A204.1 (cell line): ENCODE results near the gene WDR93.

ENCODE experiments used
- FAIRE-seq: peaks from 2 replicates; lab custom pipeline; 2012; peaks lifted over from hg19 to GRCh38; lab: Jason Lieb, UNC

WDR93 gene

DNA sequence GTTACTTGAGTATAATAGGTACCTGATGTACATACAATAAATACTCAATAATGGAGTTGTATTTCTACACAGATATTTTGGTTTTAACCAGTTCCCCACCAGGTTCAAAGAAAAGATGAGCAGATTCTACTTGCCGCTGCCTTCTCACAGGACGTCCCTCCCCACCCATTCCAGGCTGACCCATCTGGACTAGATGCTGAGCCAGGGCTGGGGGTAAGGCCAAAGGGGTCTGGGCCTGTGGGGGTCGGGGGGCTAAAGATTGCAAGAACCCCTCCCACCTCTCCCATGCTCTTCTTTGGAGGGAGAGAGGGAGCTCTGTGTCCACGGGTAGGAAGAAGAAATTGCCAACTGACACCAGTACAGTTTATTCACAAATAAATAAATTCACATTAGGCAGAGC, 58.9 kb downstream of the WDR93 start:
- FAIRE-seq, result no peak

DNA sequence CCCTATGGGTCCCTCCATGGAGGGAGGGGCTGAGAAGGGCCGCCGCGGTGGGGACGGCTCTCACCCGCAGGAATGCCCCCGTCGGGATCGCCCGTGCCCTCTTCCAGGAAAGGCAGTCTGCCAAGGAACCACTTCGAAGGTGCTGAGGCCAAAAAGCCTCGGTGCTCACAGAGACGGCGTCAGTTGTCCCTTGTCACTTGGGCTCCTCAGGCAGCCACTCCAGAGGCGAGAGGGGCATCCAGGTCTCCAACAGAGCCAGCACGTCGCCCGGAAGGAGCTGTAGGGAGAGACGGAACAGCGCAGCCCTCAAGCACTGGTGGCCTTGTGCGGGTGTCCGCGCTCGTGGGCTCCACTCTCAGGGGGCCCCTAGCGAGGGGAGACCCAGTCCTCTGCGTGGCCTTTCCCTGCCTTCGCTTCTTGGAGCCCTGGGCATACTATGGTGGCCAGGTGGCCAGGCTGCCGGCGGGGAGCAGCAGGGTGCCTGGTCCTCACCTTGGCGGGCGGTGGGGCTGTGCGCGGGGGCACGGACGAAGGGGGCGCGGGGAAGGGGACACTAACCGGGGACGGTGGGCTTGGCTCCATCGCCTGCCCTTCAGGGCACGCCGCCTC, 59.4 kb downstream of the WDR93 start:
- FAIRE-seq, result no peak

DNA sequence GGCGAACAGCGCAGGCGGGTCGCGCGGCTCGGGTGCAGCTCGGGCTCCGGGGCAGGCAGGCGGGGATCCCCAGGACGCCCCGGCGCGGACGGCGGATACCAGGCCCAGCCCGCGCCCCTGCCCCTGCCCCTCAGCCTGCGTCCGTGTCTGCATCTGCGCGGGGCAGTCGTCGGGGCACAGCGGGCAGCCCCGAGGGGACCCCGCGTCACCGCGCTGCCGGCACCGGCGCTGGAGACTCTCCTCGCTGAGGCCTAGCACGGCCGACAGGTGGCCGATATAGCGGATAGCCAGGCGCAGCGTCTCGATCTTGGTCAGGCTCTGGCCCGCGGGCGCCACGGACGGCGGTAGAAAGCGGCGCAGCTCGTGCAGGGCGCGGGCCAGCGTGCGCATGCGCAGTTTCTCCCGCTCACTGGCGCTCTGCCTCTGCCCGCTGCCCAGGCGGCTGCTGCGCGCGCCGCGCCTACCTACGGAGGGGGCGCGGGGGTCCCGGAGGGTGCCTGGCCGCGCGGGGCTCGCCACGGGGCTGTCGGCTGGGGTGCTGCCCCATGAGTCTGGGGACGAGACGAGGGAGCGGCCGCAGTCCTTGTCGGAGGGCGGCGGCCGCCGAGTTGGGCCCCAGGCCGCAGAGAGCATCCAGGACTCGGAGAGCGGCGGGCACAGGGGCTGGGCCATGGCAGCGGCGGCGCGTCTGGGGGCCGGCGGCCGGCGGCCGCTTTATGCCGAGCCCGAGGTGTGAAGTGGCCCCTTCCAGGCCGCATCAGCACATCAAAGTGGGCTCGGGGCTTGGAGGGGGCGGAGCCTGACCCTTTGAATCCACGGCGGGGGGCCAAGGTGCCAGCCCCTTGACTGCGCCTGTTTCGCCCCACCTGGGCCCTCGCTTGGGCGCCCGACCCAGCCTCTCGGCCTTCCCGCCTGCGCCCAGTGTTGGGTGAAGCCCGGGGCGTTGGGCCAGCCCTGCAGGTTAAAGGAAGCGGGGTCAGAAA, 60.2 kb downstream of the WDR93 start, which contains the start of gene MESP1:
TSS of gene MESP1 (minus strand) at position 690 of the 983 bp plus-strand sequence. CDS start at position 672, 18 bp downstream.
- no peak for FAIRE-seq

DNA sequence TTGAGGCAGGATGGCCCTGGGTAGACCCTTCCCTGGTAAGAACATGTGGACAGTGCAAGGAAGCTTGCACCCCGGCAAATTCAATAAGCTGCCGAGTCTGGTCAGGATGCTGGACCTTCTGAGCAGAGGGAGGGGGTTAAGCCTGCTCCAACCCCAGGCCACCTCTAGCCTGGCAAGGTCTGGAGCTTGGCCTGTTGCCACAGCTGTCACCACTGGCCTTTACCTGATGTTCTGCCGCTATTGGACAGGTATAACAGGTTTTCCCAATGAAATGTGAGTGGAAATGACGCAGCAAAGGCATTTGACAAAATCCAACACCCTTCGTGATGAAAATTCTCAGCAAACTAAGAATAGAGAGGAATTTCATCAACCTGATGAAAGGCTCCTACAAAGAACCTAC, 61.1 kb downstream of the WDR93 start:
- FAIRE-seq, result no peak

DNA sequence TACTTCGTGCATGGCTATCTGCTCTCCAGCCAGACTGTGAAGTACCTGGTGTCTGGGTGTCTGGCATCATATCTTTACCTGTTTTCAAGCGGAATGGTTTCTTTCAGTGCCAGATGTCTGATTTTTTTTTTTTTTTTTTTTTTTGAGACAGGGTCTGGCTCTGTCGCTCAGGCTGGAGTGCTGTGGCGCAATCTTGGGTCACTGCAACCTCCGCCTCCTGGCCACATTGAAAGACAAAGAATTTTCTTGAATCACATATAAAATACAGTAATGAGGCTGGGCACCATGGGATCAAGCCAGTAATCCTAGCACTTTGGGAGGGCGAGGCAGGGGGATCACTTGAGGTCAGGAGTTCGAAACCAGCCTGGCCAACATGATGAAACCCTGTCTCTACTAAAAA, 63.2 kb downstream of the WDR93 start:
- no peak for FAIRE-seq

DNA sequence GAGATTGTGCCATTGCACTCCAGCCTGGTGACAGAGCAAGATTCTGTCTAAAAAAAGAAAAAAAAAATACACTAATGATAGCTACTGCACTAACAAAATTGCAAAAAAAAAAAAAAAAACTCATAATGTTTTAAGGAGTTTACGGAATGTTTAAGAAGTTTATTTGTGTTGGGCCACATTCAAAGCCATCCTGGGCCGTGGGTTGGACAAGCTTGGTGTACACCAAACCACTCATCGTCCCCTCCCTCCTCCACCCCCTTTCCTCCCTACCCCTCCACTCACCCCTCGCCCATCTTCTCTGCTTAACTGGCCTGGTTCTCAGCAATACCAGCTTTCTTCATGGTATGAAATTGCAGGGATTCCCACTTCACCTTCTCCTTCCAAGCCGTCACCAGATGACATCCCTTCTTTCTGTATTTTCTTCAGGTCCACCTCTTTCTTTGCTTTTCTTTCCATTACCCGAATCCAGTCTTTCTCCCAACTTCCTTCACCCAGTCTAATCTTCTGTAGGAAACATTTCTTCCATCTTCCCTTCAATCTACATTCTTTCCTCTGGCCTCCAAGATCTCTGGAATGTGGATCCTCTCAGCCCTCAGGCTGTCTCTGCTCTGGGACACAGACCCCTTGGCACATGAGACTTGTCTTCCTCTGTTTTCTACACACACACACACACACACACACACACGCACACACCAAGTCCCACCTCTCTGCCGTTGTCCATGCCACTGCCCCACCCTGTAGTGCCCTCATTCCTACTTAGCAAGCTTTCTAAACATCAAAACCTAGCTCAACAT, 63.9 kb downstream of the WDR93 start:
- FAIRE-seq, result no peak

DNA sequence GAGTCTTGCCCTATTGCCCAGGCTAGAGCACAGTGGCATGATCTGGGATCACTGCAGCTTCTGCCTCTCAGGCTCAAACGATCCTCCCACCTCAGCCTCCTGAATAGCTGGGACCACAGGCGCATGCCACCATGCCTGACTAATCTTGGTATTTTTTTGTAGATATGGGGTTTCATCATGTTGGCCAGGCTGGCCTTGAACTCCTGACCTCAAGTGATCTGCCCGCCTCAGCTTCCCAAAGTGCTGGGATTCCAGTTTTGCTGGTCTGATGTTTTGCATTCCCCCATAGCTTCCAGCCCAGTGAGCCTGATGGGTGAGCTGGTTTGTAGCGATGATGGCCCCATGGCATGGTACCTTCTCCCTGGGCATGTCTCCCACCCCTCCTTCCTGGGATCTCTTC, 65.1 kb downstream of the WDR93 start:
- FAIRE-seq, result no peak

DNA sequence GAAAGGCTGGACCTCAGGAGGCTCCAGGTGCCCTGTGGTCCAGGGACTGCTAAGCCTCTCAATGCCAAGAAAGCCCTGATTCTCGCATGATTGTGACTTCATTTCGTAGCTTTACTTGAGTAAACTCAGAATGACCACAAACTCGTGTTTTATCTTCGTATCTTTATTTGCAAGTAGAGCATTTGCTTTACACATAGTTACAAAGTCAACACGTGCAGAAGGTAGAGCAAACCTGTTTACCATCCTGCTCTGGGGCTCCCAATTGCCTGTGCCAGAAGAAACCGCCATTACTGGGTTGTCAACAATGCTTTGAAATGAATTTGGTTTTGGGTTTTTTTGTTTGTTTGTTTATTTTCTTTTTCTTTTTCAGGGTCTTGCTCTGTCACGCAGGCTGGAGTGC, 66.3 kb downstream of the WDR93 start:
- FAIRE-seq, result no peak

DNA sequence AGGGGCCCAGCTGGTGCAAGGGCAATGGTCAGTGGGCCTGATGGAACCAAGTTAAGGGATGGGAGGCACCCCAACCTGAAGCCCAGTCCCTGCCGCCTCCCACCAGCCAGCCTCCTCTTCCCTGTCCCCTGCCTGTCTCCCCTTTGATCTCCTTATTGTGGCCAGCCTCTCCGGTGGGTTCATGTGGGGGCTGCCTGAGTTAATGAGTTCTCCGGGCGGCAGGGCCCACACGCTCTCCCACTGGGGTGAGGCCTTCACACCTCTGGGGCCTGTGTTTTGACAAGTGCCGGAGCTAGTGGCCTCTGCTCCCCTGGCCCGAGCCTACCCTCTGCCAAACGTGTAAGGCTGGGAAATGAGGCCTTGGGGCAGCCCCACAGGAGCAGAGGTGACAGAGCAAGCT, 67.7 kb downstream of the WDR93 start:
- no peak for FAIRE-seq

DNA sequence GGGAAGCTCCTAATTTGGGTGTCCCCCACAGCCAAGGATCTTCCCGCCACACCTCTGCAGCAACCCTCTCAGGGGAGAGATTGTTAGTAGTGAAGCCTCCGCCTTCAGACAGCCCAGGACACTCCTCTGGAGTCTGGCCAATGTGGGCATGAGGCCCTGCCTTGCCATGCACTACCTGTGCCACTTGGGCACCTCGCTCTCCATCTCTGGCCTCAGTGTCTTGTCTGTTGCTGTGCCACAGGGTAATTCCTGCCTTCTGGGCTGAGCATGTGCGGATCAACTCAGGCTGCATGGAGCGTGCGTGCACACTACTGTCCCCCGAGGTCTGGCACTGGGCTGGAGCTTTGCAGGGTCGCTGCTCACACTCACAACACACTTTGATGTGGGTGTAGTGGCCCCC, 68.4 kb downstream of the WDR93 start:
- FAIRE-seq, result no peak

DNA sequence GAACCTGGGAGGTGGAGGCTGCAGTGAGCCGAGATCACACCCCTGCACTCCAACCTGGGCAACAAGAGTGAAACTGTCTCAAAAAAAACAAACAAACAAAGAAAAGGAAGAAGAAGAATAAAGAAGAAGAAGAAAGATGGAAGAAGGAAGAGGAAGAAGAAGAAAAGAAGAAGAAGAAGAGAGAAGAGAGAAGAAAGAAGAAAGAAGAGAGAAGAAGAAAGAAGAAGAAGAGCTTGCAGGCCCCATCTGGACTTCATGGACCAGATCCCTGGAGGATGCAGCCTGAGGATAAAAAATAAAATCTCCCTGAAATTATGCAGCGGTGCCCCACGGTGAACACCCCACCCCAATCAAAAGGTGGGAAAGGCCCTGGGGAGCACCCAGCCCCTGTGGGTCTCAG, 69.2 kb downstream of the WDR93 start:
- no peak for FAIRE-seq

DNA sequence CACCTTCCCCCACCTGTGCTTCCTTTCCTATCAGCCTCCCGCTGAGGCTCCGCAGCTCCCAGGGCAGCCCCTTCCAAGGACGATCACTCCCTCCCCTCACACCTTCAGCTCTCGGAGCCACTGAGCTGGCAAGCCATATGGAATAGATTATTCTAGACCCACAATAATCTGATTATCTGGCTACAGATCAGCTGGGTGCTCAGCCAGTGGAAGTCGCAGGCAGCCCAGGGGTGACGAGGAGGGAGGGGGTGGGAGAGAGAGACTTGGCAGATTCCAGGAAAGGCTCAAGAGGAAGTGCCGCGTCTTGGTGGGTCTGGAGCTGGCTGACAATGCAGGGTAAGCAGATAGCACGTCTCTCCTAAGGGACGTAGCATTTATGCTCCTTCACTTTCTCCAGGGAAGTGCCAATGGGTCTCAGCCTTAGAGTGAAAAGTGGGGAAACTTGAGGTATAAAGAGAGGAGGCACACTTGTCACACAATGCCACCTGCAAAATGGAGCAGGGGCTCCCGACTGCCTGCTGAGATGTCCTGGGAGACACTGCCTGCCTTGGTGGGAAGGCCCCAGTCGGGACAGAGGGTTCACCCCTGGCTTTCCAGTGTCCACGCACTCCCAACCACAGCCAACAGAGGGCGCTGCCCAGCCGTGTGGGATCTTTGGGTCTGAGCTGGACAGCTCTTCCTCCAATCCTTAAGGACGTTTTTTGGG, 69.8 kb downstream of the WDR93 start:
- FAIRE-seq, result no peak

DNA sequence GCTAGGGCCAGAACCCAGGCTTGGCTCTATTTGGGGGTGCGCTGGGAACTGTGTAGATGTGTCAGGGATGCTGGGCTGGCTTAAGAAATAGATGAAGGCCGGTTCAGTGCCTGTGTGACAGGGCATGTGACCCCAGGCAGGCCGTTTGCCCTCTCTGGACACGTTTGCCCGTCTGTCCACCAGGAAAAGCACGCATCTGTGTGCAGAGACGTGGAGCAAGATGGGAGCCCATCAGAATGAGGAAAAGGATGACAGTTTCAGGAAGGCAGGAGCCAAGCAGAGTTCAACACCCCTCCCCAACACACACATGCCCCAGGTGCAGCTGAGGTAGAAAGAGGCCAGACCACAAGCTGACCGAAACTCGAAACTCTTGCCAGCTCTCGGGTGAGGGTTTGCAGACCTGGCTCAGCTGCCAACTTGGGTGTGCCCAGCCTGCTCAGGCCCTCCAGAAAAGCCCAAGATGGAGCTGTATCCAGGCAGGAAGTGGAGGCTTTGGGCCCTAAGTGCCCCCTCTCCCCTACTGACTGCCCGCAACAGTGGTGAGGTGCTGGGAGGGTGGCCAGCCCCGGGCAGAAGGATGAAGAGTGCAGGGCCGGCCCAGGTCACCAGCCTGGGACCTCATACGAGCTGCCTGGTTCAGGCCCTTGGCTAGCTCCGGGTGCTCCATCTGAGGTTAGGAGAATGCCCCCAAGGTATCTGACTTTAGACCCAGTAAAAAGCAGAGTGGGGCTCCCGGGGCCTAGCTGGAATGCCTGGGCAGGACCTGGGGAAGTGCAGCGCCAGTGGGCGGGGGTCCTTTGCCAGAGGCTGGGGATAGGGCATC, 70.6 kb downstream of the WDR93 start:
- FAIRE-seq, result no peak

DNA sequence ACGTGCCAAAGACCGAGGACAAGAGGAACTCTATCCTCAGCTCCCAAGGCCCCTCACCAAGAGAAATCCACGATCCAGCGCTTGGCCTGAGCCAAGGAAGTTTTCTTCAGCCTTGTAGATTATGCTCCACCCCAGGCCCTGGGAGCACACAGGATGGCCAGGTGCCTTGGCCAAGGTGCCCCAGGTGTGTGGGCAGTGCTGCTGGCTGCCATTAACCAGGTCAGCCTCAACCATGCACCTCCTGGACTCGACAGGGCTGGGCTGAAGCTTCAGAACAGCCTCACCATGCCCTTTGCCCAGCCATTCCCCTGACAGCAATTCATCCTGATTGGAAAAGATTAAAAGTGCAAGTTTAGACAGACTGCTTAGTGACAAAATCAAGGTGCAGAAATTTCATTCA, 71.3 kb downstream of the WDR93 start:
- FAIRE-seq, result no peak

DNA sequence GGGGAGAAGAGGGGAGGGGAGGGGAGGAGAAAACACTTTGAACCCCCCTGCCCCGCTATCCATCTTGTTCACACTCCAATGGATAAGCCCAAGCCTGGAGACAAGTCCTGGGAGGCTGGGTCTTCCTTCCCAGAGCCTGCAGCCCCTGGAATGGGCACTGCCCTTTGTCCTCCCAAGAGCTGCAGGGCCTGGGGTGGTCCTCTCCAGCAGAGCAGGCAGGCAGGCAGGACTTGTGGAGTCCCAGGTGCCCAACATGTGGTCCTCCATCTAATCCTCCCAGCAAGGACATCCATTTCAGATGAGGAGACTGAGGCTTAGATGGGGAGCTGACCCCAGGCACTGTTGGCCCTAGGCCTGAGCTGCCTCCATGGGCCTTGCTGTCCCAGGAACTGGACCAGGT, 75.1 kb downstream of the WDR93 start:
- no peak for FAIRE-seq

DNA sequence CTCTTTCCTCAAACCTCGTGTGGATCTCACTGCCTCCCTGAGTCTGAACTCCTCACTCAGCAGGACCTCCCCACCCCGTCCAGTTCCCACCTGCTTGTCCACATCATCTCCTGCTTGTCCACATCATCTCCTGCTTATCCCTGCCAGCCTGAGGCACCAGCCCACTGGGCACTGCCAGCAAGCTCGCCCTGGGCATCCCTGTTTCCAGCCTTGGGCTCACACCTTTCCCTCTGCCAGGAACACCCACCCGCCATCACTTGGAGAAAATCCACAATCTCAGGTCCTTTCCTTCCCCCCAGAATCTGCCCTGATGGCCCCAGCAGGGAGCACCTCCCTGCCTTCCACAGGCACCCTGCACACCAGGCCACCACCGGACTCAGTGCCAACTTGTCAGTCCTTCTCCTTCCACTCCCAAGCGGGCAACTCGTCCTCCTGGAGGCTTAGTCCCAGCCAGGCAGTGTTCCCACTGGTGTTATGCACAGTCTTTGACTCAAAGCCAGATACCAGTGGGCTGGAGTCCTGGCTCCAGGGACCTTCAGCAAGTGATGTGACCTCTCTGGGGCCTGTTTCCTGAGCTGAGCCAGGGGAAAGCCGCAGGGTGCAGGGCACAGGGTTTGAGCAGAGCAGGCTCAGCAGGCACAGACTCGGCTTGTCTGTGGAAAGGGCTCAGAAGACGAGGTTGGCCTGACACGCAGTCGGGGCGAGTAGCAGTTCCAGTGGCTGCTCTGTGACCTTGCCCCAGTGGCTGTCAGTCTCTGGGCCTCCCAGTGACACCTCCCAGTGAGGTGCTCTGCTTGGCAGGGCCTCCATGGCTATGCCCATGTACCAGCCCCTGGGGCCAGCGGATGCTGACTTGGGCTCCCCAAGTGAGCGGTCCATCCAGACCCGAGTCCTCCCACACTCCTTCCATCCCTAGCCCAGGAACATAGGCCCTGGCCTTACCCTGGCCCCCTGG, 76.0 kb downstream of the WDR93 start:
- no peak for FAIRE-seq

DNA sequence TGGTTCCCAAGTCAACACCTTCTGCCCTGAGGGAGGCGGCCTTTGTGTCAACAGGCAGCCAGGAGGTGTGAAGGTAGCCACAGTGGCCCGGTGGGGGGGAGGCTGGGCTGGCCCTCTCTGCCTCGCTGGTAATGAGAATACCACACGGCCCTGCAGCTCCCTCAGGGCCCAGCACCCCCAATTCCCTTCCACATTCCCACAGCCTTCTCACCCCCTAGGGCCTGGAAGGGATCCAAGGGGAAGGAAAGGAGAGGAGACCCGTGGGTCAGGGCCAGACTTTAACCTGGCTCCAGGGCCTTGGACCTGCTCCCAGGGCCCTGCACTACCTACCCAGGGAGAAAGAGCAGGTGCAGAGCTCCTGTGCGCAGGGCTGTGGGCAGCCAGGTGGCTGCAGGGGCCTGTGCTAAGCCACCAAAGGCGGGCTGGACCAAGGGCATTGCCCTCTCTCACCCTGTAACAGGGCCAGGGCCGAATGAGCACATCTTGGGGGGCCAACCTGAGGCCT, 76.9 kb downstream of the WDR93 start:
- no peak for FAIRE-seq

DNA sequence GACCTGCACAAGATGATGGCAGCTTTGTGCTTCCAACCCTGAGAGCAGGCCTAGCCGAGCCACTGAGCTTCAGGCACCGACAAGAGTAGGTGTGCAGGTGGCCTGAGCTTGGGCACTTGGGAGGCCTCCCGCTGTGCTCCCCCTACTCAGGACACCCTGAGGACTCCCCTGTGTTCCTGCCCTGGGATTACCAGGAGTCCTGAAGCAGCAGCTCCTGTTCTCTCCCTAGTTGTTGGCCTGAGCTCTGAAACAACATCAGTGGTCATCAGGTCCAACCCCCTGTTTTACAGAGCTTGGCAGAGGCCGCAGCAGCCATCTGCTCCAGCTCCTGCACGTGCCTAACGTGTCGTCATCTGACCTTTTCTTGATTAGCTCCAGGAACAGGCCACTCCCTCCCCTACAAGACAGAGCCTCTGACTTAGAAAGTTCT, 77.5 kb downstream of the WDR93 start:
- FAIRE-seq, result no peak

DNA sequence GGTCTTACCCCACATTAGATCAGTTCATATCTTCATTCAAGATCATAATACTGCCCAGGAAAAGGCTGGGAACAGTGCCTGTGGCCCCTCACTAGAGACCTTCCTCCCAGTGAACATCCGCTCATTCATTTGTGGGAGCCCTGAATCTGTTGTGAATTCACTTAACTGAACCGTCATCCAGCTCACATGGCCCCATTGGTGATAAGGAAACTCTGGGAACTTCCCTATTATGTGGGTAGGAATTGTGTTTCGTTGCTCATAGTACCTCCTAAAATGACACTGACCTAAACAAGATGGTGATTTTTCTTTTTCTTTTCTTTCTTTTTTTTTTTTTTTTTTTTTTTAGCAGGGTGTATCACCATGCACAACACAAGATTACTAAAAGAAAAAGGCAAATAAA, 78.8 kb downstream of the WDR93 start:
- FAIRE-seq, result no peak

DNA sequence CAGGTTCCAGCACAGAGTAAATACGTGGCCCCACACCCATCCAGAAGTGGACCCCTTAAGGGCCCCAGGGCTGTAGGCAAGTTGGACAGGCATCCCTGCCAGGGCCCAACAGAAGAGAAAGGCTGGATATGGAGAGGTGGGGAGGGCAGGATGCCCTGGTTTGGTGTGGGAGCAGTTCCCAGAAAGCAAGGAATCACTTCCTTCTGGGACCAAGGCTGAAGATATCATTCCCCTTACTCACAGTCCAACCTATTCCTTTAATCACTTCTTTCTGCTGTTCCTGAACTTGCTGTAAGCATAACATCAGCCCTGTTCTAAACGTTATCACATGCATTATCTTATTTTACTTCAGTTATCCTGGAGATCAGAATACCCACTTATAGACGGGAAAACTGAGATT, 79.4 kb downstream of the WDR93 start:
- FAIRE-seq, result no peak
